Epithelial cell of proximal tubule (primary cell): Measurements from ENCODE around the gene ZNF587B. TPM values are rescaled to one million over a fixed set of nuclear protein-coding genes. Genes with fewer than 3 reads are reported as not detected.

Source experiments
- total RNA-seq: library from RNA; depleted of rRNA; stranded (reverse); fragments of >200 nt; gene quantifications from 2 replicates; pipeline ENCODE4 v1.2.3, GENCODE V29; 2015

The ZNF587B gene
- total RNA-seq, 1 donor from 2014 or later, result 11.3 TPM

Other genes with a start within 250 kb of the ZNF587B start
- gene ZIK1, start 246.2 kb upstream of the ZNF587B start, total RNA-seq, result 3.6 and 4.8 TPM in 2 replicates
- gene ZNF530, start 230.4 kb upstream of the ZNF587B start, total RNA-seq, result 5.4 and 10.3 TPM in 2 replicates
- gene ZNF134, start 216.1 kb upstream of the ZNF587B start, total RNA-seq, result 11.9 and 16.8 TPM in 2 replicates
- gene ZNF211, start 197.1 kb upstream of the ZNF587B start, total RNA-seq, result 2.7 and 6.6 TPM in 2 replicates
- not detected in 2 replicates for gene ZSCAN4, start 161.4 kb upstream of the ZNF587B start, total RNA-seq
- 1.8 and 8.0 TPM in 2 replicates for gene ZNF551, start 148.3 kb upstream of the ZNF587B start, total RNA-seq
- gene ZNF154, start 121.1 kb upstream of the ZNF587B start, total RNA-seq, result 1.4 and 2.1 TPM in 2 replicates
- 1.3 and 3.0 TPM in 2 replicates for gene ZNF671, start 102.7 kb upstream of the ZNF587B start, total RNA-seq
- 8.6 and 9.0 TPM in 2 replicates for gene ZNF776, start 83.5 kb upstream of the ZNF587B start, total RNA-seq
- 6.7 and 6.9 TPM in 2 replicates for gene ZNF586, start 60.6 kb upstream of the ZNF587B start, total RNA-seq
- 7.0 and 8.9 TPM in 2 replicates for gene ZNF552, start 15.4 kb upstream of the ZNF587B start, total RNA-seq
- gene ZNF587, start 19.6 kb downstream of the ZNF587B start, total RNA-seq, result 14.4 and 16.6 TPM in 2 replicates
- gene ZNF814, start 58.7 kb downstream of the ZNF587B start, total RNA-seq, result 9.3 and 16.9 TPM in 2 replicates
- 4.4 and 6.3 TPM in 2 replicates for gene ZNF417, start 86.3 kb downstream of the ZNF587B start, total RNA-seq
- 1.3 and 1.5 TPM in 2 replicates for gene ZNF418, start 105.1 kb downstream of the ZNF587B start, total RNA-seq
- 1.5 and 2.9 TPM in 2 replicates for gene ZNF256, start 117.4 kb downstream of the ZNF587B start, total RNA-seq
- not detected in 2 replicates for gene C19orf18, start 144.2 kb downstream of the ZNF587B start, total RNA-seq
- gene ZNF606, start 172.5 kb downstream of the ZNF587B start, total RNA-seq, result 6.2 and 23.6 TPM in 2 replicates
- 0.22 and 0.69 TPM in 2 replicates for gene ZSCAN1, start 203.7 kb downstream of the ZNF587B start, total RNA-seq
- 1.7 and 3.5 TPM in 2 replicates for gene ZNF135, start 229.0 kb downstream of the ZNF587B start, total RNA-seq